Loucy (cell line): Measurements from ENCODE around the gene EIF4E3.

Source experiments
- EZH2phosphoT487 ChIP-seq: fragments of 200-600 bp; IDR thresholded peaks from 2 replicates; pipeline ENCODE4 v1.6.1; 2018; ENCODE audit warnings: antibody characterized with exemption, mild to moderate bottlenecking, moderate library complexity, borderline replicate concordance
- TF ChIP-seq, protein P1 (sequence below): fragments of 200-600 bp; sonication (generic); conservative IDR thresholded peaks from 2 replicates; pipeline ENCODE4 v1.5.1; 2014; ENCODE audit warnings: mild to moderate bottlenecking, antibody characterized with exemption, low read length

DNA sequence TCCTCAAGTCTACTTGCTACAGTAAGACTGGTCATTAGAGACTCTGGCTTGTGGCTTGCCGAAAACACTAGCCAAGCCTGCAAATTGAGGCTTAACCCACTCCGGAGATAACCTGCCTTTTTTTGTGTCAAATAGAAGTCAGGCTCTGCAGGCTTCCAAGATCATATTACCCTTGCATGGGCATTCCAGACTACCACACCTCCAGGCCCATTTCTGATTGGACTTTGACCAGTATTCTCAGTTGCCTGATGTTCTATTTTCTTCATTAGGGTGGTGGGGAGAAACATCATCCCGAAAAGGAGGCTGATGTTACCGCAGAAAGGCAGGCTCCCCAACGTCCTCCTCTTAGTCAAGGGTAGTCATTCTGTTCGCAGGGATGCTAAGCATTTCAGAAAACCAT, 73.6 kb downstream of the EIF4E3 start:
- TF ChIP-seq, protein P1, sequence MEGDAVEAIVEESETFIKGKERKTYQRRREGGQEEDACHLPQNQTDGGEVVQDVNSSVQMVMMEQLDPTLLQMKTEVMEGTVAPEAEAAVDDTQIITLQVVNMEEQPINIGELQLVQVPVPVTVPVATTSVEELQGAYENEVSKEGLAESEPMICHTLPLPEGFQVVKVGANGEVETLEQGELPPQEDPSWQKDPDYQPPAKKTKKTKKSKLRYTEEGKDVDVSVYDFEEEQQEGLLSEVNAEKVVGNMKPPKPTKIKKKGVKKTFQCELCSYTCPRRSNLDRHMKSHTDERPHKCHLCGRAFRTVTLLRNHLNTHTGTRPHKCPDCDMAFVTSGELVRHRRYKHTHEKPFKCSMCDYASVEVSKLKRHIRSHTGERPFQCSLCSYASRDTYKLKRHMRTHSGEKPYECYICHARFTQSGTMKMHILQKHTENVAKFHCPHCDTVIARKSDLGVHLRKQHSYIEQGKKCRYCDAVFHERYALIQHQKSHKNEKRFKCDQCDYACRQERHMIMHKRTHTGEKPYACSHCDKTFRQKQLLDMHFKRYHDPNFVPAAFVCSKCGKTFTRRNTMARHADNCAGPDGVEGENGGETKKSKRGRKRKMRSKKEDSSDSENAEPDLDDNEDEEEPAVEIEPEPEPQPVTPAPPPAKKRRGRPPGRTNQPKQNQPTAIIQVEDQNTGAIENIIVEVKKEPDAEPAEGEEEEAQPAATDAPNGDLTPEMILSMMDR, result no peak
- no peak for TF ChIP-seq EZH2phosphoT487
